HCT116 (cell line): Measurements from ENCODE around the gene STIM1. TPM values are rescaled to one million over a fixed set of nuclear protein-coding genes. Genes with fewer than 3 reads are reported as not detected.

Experiments used
- ATAC-seq: fragments of 200-7000 bp; cut with Tn5 transposase; 2 replicates; pipeline ENCODE4 v1.9.1; 2020; ENCODE audit warnings: mild to moderate bottlenecking, moderate library complexity
- BruUV-seq: library from RNA; stranded (reverse); fragments of 400-500 nt; replicated peaks from 2 replicates; lab custom pipeline; 2021; lab: Mats Ljungman, UMichigan
- CTCF ChIA-PET: fragments of 300-600 bp; sonication (Branson Sonifier 250); formaldehyde crosslinking; loops from one replicate; lab custom pipeline; 2021; ENCODE audit warnings: antibody characterized with exemption; lab: Charles Lee
- POLR2A ChIA-PET: fragments of 300-600, 350-600 bp; sonication (Branson Sonifier 250); formaldehyde crosslinking; loops from one replicate; lab custom pipeline; 2021; ENCODE audit warnings: antibody characterized with exemption; lab: Charles Lee
- RAD21 ChIA-PET, 2 experiments: fragments of 300-600 bp; sonication (Branson Sonifier 250); formaldehyde crosslinking; loops; one replicate each; lab custom pipeline; 2023; ENCODE audit warnings: low total read pairs in 2 of 2; ENCODE audit not compliant: uncharacterized antibody in 2 of 2, unreplicated experiment in 2 of 2, low non-redundant PET in 1 of 2; lab: Charles Lee
- DNase-seq: peaks from one replicate; pipeline ENCODE4 v3.0.0-alpha.2; 2010; ENCODE audit warnings: low read depth, low spot score
- H2AFZ ChIP-seq: fragments of 200-600 bp; shearing (Covaris generic), sonication (generic); 2 replicates; pipeline ENCODE4 v1.6.1; 2017; ENCODE audit warnings: low read depth, mixed run types, mixed read lengths, antibody characterized with exemption, low read length; ENCODE audit not compliant: poor library complexity, severe bottlenecking
- H3K27ac ChIP-seq: 2 replicates; pipeline ENCODE4 v1.5.1; 2012; ENCODE audit warnings: low read depth, low read length
- H3K27me3 ChIP-seq: fragments of 200-600 bp; sonication (generic); 2 replicates; pipeline ENCODE4 v1.6.1; 2016; ENCODE audit warnings: mixed run types, low read length, mixed read lengths; ENCODE audit not compliant: insufficient read depth
- H3K36me3 ChIP-seq, 2 experiments: fragments of 200-500 bp in 1 of 2; fragments of 200-600 bp in 1 of 2; sonication (Bioruptor generic) in 1 of 2; sonication (generic) in 1 of 2; 2 replicates each; pipeline versions ENCODE4 v1.5.1 to v1.6.1; 2014 to 2016; ENCODE audit warnings: low read length in 2 of 2, inconsistent platforms in 1 of 2, mixed read lengths in 1 of 2, mixed run types in 1 of 2; ENCODE audit not compliant: insufficient read depth in 2 of 2, control insufficient read depth in 1 of 2
- H3K4me1 ChIP-seq, 2 experiments: fragments of 200-600 bp in 1 of 2; sonication (generic) in 1 of 2; 2 replicates each; pipeline versions ENCODE4 v1.5.1 to v1.6.1; 2012 to 2017; ENCODE audit warnings: low read length in 2 of 2, inconsistent platforms in 1 of 2, mild to moderate bottlenecking in 1 of 2, mixed read lengths in 1 of 2, mixed run types in 1 of 2, moderate library complexity in 1 of 2; ENCODE audit not compliant: insufficient read depth in 2 of 2, control insufficient read depth in 1 of 2
- H3K4me2 ChIP-seq: fragments of 200-600 bp; sonication (generic); 2 replicates; pipeline ENCODE4 v1.6.1; 2017; ENCODE audit warnings: mixed run types, low read length, mixed read lengths
- H3K4me3 ChIP-seq, 2 experiments: fragments of 200-600 bp in 1 of 2; sonication (generic) in 1 of 2; replicated peaks in 1 of 2; 2 replicates each; pipeline ENCODE4 v1.5.1; 2011 to 2016; ENCODE audit warnings: low read length in 2 of 2, control low read depth in 1 of 2, low read depth in 1 of 2, mild to moderate bottlenecking in 1 of 2, mixed read lengths in 1 of 2, mixed run types in 1 of 2
- H3K79me2 ChIP-seq: fragments of 200-600 bp; sonication (generic); 2 replicates; pipeline ENCODE4 v1.6.1; 2017; ENCODE audit warnings: mild to moderate bottlenecking, mixed run types, low read length, moderate library complexity, mixed read lengths; ENCODE audit not compliant: insufficient read depth
- H3K9ac ChIP-seq: fragments of 200-600 bp; sonication (generic); 2 replicates; pipeline ENCODE4 v1.6.1; 2016; ENCODE audit warnings: low read length, mixed read lengths
- H3K9me2 ChIP-seq: fragments of 200-600 bp; sonication (generic), shearing (Covaris generic); 2 replicates; pipeline ENCODE4 v1.6.1; 2017; ENCODE audit warnings: mixed run types, mild to moderate bottlenecking, moderate library complexity; ENCODE audit not compliant: insufficient read depth
- H3K9me3 ChIP-seq, 2 experiments: fragments of 200-500 bp in 1 of 2; fragments of 200-600 bp in 1 of 2; sonication (Bioruptor generic) in 1 of 2; sonication (generic) in 1 of 2; 2 replicates each; pipeline ENCODE4 v1.6.1; 2014 to 2017; ENCODE audit warnings: low read length in 2 of 2, mixed read lengths in 2 of 2, inconsistent platforms in 1 of 2, low read depth in 1 of 2, mild to moderate bottlenecking in 1 of 2, mixed run types in 1 of 2, moderate library complexity in 1 of 2; ENCODE audit not compliant: control insufficient read depth in 1 of 2, insufficient read depth in 1 of 2
- H4K20me1 ChIP-seq: fragments of 200-600 bp; sonication (generic), shearing (Covaris generic); 2 replicates; pipeline ENCODE4 v1.6.1; 2017; ENCODE audit warnings: mixed run types, mild to moderate bottlenecking, moderate library complexity; ENCODE audit not compliant: insufficient read depth
- CEBPB ChIP-seq: IDR thresholded peaks from 2 replicates; pipeline ENCODE4 v1.6.1; 2012; ENCODE audit warnings: low read depth
- ELF1 ChIP-seq: IDR thresholded peaks from 2 replicates; pipeline ENCODE4 v1.6.1; 2012; ENCODE audit warnings: low read depth, borderline replicate concordance
- EZH2 ChIP-seq: fragments of 200-600 bp; sonication (generic); IDR thresholded peaks from 2 replicates; pipeline ENCODE4 v1.6.1; 2017; ENCODE audit warnings: antibody characterized with exemption, mixed run types
- FOSL1 ChIP-seq: IDR thresholded peaks from 2 replicates; pipeline ENCODE4 v1.6.1; 2012; ENCODE audit warnings: low read depth
- JUND ChIP-seq: IDR thresholded peaks from 2 replicates; pipeline ENCODE4 v1.6.1; 2012
- SIN3A ChIP-seq: IDR thresholded peaks from 2 replicates; pipeline ENCODE4 v1.6.1; 2012; ENCODE audit warnings: low read depth
- SRF ChIP-seq: IDR thresholded peaks from 2 replicates; pipeline ENCODE4 v1.6.1; 2012; ENCODE audit warnings: low read depth
- TCF7L2 ChIP-seq: IDR thresholded peaks from 2 replicates; pipeline ENCODE4 v1.7.0; 2011; ENCODE audit warnings: borderline replicate concordance, inconsistent platforms; ENCODE audit not compliant: insufficient read depth, insufficient read length; ENCODE audit errors: extremely low read depth
- YY1 ChIP-seq: IDR thresholded peaks from 2 replicates; pipeline ENCODE4 v1.6.1; 2011; ENCODE audit warnings: low read length, low read depth, moderate library complexity, mild to moderate bottlenecking; ENCODE audit not compliant: insufficient replicate concordance; ENCODE audit errors: extremely low read depth
- ZNF274 ChIP-seq: fragments of 200-500 bp; sonication (Bioruptor generic); IDR thresholded peaks from 2 replicates; pipeline ENCODE4 v1.6.1; 2014; ENCODE audit warnings: mild to moderate bottlenecking, low read depth, low read length, inconsistent platforms
- intact Hi-C: fragments of 100-400 bp; cut with micrococcal nuclease; formaldehyde crosslinking; loops from 2 replicates; pipeline ENCODE4 v1.10.0; 2022
- total RNA-seq: library from RNA; stranded (reverse); gene quantifications from one replicate; pipeline ENCODE4 v1.2.1, GENCODE V29; 2021; ENCODE audit not compliant: unreplicated experiment
- TF ChIP-seq, protein P1 (sequence below), 3 experiments: fragments of 200-600 bp in 1 of 3; sonication (generic) in 1 of 3; IDR thresholded peaks in 2 of 3; conservative IDR thresholded peaks in 1 of 3; 2 replicates each; pipeline ENCODE4 v1.5.1; 2012 to 2017; ENCODE audit warnings: low read depth in 2 of 3, low read length in 2 of 3, antibody characterized with exemption in 1 of 3, borderline replicate concordance in 1 of 3, control low read depth in 1 of 3, mild to moderate bottlenecking in 1 of 3, mixed read lengths in 1 of 3, mixed run types in 1 of 3, moderate library complexity in 1 of 3; ENCODE audit not compliant: insufficient read depth in 1 of 3
- TF ChIP-seq, protein P2 (sequence below): IDR thresholded peaks from 2 replicates; pipeline ENCODE4 v1.6.1; 2012
- TF ChIP-seq, protein P3 (sequence below): IDR thresholded peaks from 2 replicates; pipeline ENCODE4 v1.6.1; 2012

Gene STIM1
- total RNA-seq, 1 experiment from 2014 or later: 22.3 TPM

DNA sequence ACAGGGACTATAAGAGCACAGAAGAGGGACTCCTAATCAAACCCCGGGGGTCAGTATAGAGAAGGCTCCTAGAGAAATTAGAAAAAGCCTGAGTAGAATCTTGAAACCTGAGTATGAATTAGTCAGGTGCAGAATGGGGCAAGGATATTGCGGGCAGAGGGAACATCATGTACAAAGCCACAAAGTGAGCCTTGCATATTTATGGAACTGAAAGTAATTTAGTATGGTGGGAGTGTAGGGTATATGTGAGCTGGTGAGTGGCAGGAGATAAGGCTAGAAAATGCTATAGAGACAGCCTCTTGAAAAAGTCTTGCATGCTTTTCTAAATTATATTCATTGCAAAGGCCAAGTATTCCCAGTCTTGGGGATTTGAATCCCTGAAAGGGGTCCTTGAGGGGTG, 93.7 kb downstream of the STIM1 start:
- TF ChIP-seq, protein P1, sequence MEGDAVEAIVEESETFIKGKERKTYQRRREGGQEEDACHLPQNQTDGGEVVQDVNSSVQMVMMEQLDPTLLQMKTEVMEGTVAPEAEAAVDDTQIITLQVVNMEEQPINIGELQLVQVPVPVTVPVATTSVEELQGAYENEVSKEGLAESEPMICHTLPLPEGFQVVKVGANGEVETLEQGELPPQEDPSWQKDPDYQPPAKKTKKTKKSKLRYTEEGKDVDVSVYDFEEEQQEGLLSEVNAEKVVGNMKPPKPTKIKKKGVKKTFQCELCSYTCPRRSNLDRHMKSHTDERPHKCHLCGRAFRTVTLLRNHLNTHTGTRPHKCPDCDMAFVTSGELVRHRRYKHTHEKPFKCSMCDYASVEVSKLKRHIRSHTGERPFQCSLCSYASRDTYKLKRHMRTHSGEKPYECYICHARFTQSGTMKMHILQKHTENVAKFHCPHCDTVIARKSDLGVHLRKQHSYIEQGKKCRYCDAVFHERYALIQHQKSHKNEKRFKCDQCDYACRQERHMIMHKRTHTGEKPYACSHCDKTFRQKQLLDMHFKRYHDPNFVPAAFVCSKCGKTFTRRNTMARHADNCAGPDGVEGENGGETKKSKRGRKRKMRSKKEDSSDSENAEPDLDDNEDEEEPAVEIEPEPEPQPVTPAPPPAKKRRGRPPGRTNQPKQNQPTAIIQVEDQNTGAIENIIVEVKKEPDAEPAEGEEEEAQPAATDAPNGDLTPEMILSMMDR (IDR thresholded peaks at IDR 0.05 in 2 of 3, conservative IDR thresholded peaks at IDR 0.05 in 1 of 3; ENCODE audit: borderline replicate concordance in 1 of 3, insufficient read depth in 1 of 3, low read depth in 2 of 3, low read length in 2 of 3): no peak
- TF ChIP-seq, protein P2, sequence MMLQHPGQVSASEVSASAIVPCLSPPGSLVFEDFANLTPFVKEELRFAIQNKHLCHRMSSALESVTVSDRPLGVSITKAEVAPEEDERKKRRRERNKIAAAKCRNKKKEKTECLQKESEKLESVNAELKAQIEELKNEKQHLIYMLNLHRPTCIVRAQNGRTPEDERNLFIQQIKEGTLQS: no peak
- no peak for TF ChIP-seq TCF7L2
- TF ChIP-seq SIN3A: no peak
- TF ChIP-seq FOSL1: no peak
- ATAC-seq: no peak
- H3K4me1 ChIP-seq: peaks cover 0 to 2% of the 10 kb centered on the region in 2 experiments; a peak in 2 of 4 replicates
- no peaks in the 10 kb centered on the region for H3K79me2 ChIP-seq
- H2AFZ ChIP-seq: no peak overlapping the region
- H3K27ac ChIP-seq: no peak overlapping the region
- POLR2A ChIA-PET: no interaction called here
- no peak overlapping the region for H3K4me2 ChIP-seq
- intact Hi-C loops: no loop called here
- H4K20me1 ChIP-seq: no peaks in the 10 kb centered on the region
- H3K4me3 ChIP-seq: no peak overlapping the region
- RAD21 ChIA-PET: no interaction called here
- CTCF ChIA-PET: no interaction called here
- H3K9ac ChIP-seq: no peak overlapping the region
- DNase-seq: no peak
- H3K27me3 ChIP-seq: no peaks in the 10 kb centered on the region
- H3K9me3 ChIP-seq: no peaks in the 10 kb centered on the region
- no peaks in the 10 kb centered on the region for H3K36me3 ChIP-seq
- no peaks in the 10 kb centered on the region for H3K9me2 ChIP-seq
- no TSS peak for BruUV-seq

DNA sequence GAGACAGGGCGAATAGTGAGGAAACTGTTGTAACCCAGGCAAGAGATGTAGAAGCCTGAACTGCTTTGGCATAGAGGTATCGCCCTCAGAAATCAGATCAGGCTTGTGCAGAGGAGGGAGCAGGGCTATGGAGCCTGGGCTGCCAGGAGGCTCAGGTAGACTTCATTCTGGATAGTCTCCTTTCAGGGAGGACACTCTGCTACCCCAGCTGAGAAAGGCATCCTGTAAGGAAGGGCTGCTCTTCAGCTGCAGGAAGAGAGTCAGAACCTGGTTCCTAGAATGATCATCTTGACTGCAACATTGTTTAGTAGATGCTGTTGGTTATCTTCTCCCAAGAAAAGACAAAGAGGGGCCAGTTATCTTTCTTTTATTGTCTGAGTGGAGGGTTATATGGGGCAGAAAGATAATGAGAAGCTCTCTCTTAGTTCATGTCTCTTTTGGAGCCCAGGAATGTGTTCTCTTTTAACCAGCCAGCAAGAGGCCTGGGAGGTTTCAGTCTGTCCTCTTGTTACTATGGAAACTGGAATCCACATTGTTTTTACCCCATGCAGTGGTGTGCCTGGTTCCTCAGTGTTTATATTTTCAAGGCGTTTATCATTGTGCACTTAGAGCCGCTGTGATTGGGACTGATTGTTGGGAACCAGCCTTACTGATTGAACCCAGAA, 95.7 kb downstream of the STIM1 start:
- intact Hi-C loops: no loop called here
- no peaks in the 10 kb centered on the region for H3K9me2 ChIP-seq
- TF ChIP-seq, protein P1 (IDR thresholded peaks at IDR 0.05 in 2 of 3, conservative IDR thresholded peaks at IDR 0.05 in 1 of 3; ENCODE audit: borderline replicate concordance in 1 of 3, insufficient read depth in 1 of 3, low read depth in 2 of 3, low read length in 2 of 3): no peak
- TF ChIP-seq YY1 (no peak), EZH2 (no peak), ELF1 (no peak), ZNF274 (no peak), SRF (no peak), JUND (no peak), CEBPB (no peak)
- TF ChIP-seq, protein P3, sequence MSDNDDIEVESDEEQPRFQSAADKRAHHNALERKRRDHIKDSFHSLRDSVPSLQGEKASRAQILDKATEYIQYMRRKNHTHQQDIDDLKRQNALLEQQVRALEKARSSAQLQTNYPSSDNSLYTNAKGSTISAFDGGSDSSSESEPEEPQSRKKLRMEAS: no peak
- TF ChIP-seq, all 23 proteins: peak for 0
- Histone ChIP-seq H3K79me2 (no peaks in the 10 kb centered on the region), H3K27ac (no peak overlapping the region), H3K9me3 (no peaks in the 10 kb centered on the region), H4K20me1 (no peaks in the 10 kb centered on the region), H3K4me3 (no peak overlapping the region), H3K9ac (no peak overlapping the region), H3K4me1 (peaks cover 0 to 12% of the 10 kb centered on the region in 2 experiments; a peak in 2 of 4 replicates), H3K36me3 (no peaks in the 10 kb centered on the region), H2AFZ (no peak overlapping the region), H3K4me2 (no peak overlapping the region), H3K27me3 (no peaks in the 10 kb centered on the region)
- ChIA-PET RAD21 (no interaction called here), POLR2A (no interaction called here), CTCF (no interaction called here)
- BruUV-seq: no TSS peak
- no peak for ATAC-seq
- no peak for DNase-seq
